AG04449 (cell line): Measurements from ENCODE around the gene FANCE.

Source experiments
- CTCF ChIA-PET: fragments of 350-600 bp; formaldehyde crosslinking; extraction: SDS; loops from one replicate; lab custom pipeline; 2021; ENCODE audit warnings: antibody characterized with exemption; lab: Yijun Ruan, JAX
- POLR2A ChIA-PET: fragments of 400-600, 350-600 bp; formaldehyde crosslinking; extraction: SDS; loops from one replicate; lab custom pipeline; 2020; ENCODE audit warnings: antibody characterized with exemption, inconsistent platforms; lab: Yijun Ruan, JAX
- DNase-seq: peaks from one replicate; pipeline ENCODE4 v3.0.0-alpha.2; 2010; ENCODE audit warnings: low read depth, low spot score
- H3K4me3 ChIP-seq: 2 replicates; pipeline ENCODE4 v1.5.1; 2011; ENCODE audit warnings: low read depth, mild to moderate bottlenecking, control low read depth, low read length
- TF ChIP-seq, protein P1 (sequence below): IDR thresholded peaks from one replicate; pipeline ENCODE4 v1.5.1; 2011; ENCODE audit warnings: mild to moderate bottlenecking, moderate library complexity, low read length, control low read depth, inconsistent platforms; ENCODE audit not compliant: insufficient read depth; ENCODE audit errors: missing control alignments

FANCE gene

DNA sequence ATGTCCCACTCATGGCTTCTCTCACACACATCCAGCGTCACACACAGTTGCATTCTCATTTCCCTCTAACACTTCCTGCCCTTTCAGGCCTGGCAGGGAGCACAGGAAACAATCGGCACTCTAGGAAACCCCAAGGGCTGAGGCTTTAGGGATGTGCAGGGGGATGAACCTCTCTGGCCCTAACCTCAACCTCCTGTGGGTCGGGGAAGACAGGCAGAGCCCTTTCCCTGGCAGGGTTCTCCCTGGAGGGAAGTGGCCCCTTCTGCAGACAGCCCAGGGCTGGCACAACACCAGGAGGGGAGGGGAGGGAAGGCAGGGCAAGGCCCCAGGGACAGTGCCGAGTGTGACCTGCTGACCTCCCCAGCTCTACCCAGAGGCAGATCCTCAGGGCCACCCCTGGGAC is 42.0 kb downstream of the FANCE start:
- ChIA-PET CTCF (no interaction called here), POLR2A (interaction anchor here (0.6 to 1.5 kb wide), 2 partner anchors 20 to 21 kb away, joined by 3 read pairs; no protein-coding TSS in a partner anchor)
- TF ChIP-seq, protein P1, sequence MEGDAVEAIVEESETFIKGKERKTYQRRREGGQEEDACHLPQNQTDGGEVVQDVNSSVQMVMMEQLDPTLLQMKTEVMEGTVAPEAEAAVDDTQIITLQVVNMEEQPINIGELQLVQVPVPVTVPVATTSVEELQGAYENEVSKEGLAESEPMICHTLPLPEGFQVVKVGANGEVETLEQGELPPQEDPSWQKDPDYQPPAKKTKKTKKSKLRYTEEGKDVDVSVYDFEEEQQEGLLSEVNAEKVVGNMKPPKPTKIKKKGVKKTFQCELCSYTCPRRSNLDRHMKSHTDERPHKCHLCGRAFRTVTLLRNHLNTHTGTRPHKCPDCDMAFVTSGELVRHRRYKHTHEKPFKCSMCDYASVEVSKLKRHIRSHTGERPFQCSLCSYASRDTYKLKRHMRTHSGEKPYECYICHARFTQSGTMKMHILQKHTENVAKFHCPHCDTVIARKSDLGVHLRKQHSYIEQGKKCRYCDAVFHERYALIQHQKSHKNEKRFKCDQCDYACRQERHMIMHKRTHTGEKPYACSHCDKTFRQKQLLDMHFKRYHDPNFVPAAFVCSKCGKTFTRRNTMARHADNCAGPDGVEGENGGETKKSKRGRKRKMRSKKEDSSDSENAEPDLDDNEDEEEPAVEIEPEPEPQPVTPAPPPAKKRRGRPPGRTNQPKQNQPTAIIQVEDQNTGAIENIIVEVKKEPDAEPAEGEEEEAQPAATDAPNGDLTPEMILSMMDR, result no peak
- no peak for DNase-seq
- peak overlapping the region; percentile 77 for H3K4me3 ChIP-seq

DNA sequence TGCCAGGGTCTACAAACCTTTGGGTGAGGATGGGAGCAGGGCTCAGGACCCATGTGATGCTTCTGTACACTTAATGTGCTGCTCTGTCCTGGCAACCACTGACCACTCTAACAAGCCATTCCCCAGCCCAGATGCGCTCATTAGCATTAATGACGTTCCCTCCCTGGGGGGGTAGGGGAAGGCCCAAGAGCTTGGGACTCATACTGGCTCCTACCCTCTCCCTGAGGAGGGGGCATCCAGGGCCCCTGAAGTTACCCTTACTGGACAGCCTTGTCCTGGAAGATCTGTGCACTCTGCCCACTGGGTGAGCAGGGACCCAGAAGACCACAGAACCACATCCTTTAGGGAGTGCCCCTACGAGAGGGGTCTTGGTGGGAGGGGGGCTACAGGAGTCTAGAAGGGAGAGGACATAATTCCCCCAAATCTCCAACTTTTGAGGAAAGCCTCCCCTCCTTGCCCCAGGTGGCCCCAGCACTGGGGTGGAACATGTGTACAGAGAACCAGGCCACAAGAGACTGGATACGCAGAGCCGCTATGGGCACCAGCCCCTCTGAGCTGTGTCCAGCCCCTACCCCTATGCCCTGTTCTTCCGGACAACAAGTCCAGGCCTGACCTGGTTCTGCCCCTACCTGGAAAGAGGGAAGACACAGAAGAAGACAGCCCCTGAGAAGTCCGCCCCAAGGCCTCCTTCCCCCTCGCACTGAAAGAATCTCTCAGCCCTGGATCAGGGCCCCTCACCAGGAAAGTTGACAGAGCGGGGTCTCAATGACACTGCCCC is 43.3 kb downstream of the FANCE start:
- CTCF ChIA-PET, result interaction anchor here (1.7 kb wide), 1 partner anchor 28 kb away, joined by 4 read pairs; no protein-coding TSS in a partner anchor
- POLR2A ChIA-PET, result interaction anchor here (0.8 to 3.9 kb wide), 3 partner anchors 23 to 24 kb away, joined by 3 to 22 read pairs (median 6); no protein-coding TSS in a partner anchor
- peak overlapping the region; percentile 77 for H3K4me3 ChIP-seq
- DNase-seq, result no peak
- TF ChIP-seq, protein P1, result no peak

DNA sequence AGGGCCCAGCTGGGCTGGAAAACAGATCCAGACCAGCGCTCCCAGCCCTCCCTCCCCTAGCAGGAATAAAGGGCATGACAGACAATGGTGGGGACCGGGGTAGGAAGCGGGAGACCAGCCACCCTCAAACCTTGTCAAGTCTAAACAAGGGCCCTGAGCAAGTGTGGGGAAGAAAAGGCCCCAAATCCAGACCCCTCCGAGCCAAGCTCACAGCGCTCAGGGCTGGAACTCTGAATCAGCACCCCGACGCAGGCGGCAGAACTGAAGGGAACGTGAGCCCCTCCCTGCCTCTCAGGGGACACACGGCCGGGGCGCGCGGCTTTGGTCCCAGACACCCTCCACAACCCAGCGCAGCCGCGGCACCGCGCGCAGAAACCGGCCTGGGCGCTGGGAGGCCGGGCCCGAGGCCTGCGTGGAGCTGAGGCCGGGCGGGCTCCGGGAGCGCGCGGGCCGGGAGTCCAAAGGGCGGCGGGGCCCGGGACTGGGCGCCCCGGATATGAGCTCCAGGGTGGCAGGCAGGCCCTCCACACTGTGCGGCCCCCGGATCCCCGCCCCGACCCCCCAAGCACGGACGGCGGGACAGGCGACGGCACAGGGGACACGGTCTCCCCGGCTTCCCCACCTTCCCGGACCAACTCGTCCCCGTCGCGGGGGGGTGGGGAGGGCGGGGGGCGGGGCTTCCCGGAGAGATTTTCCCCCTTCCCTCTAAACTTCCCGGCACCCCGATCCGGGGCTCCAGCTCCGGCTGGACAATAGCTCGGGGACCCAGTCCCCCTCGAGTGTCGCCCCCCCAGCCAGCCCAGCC is 44.1 kb downstream of the FANCE start:
- ChIA-PET POLR2A (interaction anchor here (0.8 to 3.9 kb wide), 4 partner anchors 23 to 28 kb away, joined by 3 to 22 read pairs (median 9); partner anchors contain the start of gene RPL10A), CTCF (interaction anchor here (0.9 to 2.1 kb wide), 5 partner anchors 16 to 56 kb away, joined by 3 to 5 read pairs (median 4); partner anchors contain the start of gene RPL10A)
- DNase-seq, result no peak
- TF ChIP-seq, protein P1, result no peak
- H3K4me3 ChIP-seq, result peak overlapping the region; percentile 77

DNA sequence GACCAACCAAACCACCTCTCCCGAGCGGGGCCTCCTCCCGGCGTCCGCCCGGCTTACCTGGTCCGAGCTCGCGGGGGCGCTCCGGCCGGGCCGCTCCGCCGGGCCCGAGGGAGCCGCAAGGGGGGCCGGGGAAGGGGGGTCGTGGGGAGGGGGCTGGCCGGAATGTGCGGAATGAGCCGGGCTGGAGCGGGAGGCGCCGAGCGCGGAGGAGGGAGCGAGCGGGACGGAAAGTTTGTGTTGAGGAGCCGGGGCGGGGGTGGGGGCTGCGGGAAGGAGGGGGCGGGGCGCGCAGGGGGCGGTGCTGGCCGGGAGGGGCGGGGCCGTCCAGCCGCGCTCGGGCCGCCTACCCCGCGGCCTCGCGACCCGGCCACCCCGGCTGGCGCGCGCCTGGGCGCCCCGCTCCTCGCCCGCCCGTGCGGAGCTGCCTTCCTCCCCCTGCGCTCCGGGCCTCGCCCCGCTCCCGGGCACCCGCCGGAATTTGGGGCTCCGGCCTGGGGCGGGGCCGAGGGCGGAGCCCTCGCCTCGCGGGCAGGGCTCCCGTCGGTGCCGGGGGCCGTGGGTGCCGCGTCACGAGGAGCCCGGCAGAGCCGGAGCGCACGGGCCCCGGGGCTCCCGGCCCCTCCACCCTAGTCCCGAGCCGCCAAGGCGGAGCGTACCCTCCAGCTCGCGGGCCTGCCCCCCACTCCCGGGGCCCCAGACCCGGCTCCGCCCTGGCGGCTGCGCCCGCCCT is 44.9 kb downstream of the FANCE start, which contains the start of gene TEAD3:
TEAD3 (minus strand) TSS at position 239 of the 730 bp plus-strand sequence.
- ChIA-PET POLR2A (interaction anchor here (1.1 to 3.9 kb wide), 6 partner anchors 8 to 28 kb away, joined by 3 to 22 read pairs (median 6); partner anchors contain the start of gene RPL10A), CTCF (interaction anchor here (0.9 to 2.1 kb wide), 7 partner anchors 10 to 55 kb away, joined by 3 to 7 read pairs (median 4); partner anchors contain the start of gene RPL10A)
- peak within 1 kb of the TSS; percentile 77 for H3K4me3 ChIP-seq
- TF ChIP-seq, protein P1, result peak; percentile 13
- no peak for DNase-seq

DNA sequence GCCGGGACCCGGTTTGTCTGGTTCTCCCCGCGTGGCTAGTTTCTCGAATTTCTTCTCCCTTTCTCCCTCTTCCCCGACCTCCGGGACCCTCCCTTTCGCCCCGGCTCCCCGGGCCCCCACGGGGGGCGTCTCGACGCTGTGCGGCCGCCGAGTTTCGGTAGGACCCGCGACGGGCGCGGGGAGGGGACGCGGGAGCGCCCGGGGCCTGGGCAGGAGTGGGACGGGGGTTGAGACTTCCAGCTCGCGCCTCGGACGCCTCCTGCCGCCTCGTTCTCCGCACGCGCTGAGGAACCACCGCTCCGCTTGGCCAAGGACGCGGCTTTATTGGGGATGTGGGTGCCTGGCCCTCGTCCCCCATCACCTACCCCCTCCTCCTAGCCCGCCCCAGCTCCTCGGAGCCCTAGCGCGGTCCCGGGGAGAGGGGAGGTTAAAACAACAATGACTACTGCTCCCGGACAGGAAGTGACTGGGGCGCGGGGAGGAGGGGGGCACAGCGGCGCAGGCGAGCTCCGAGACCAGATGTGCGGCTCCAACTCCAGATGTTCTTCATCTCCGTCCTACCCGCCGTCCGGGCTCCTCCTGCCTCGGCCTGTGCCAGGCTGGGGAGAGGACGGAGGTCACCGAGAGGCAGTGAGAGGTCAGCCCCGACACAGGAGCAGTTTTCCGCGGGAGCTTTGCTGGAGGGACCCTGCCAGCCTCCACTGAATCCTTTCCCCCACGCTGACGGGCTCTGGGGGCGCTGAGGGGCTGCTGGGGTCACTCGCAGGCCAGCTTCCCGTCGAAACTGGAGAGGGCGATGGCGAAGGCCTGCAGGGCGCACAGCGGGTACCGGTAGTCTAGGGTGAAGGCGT is 45.7 kb downstream of the FANCE start:
- TF ChIP-seq, protein P1, result no peak
- ChIA-PET POLR2A (interaction anchor here (1.1 to 3.9 kb wide), 7 partner anchors 9 to 29 kb away, joined by 3 to 22 read pairs (median 5); partner anchors contain the start of gene RPL10A), CTCF (interaction anchor here (0.9 to 2.1 kb wide), 8 partner anchors 10 to 239 kb away, joined by 3 to 7 read pairs (median 4); partner anchors contain the start of genes ARMC12 and RPL10A)
- peak overlapping the region; percentile 77 for H3K4me3 ChIP-seq
- DNase-seq, result no peak
